HG02642 (cell line): Measurements from ENCODE around the gene MACROH2A1.

ENCODE experiments used
- ATAC-seq: cut with Tn5 transposase; IDR thresholded peaks from one replicate; pipeline ENCODE4 v1.9.1; 2021; ENCODE audit warnings: mild to moderate bottlenecking; ENCODE audit not compliant: unreplicated experiment, poor library complexity

MACROH2A1 gene

DNA sequence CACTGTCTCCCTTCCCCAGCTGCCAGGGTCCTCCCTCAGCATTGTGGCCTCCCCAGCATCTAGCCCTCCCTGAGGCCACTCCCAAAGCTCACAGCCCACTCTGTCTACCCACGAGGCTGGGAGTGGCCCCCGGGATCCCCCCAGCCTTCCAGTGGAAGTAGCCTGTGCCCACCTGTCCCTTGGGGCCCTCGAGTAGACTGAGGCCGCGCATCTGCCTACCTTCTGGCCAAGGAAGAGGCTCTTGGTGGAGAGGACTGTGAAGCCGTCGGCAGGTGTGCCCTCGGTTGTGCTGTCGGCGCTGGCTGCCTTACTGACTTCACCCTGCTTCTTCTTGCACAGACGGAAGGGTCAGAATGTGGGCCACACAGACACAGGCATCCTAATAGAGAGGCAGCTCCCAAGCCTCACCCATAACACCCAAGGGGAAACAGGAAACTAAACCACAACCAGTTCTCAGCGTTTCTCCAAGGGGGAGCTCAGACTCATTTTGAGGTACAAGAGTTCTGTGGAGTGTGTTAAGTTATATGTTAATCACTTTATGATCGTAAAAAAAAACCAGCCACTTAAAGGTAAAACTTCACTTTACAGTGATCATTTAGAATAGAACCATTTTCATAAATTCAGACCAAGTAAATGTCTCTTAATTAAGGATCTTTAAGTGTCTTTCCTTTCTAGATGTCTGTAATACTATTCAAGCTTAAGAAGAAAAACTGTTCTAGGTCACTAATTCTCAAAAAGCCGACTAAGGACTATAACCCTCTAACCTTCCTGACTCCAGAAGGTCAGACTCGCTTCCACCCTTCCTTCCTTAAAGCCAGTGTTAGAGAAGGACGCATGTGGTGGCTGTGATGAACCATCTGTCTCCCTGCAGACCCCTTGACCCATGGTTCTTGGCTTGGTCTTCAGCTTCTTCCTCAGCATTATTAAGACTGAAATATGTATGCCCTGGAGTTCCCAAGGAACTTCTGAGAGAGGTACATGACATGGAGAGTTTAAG, 38.5 kb downstream of the MACROH2A1 start:
- ATAC-seq = no peak

DNA sequence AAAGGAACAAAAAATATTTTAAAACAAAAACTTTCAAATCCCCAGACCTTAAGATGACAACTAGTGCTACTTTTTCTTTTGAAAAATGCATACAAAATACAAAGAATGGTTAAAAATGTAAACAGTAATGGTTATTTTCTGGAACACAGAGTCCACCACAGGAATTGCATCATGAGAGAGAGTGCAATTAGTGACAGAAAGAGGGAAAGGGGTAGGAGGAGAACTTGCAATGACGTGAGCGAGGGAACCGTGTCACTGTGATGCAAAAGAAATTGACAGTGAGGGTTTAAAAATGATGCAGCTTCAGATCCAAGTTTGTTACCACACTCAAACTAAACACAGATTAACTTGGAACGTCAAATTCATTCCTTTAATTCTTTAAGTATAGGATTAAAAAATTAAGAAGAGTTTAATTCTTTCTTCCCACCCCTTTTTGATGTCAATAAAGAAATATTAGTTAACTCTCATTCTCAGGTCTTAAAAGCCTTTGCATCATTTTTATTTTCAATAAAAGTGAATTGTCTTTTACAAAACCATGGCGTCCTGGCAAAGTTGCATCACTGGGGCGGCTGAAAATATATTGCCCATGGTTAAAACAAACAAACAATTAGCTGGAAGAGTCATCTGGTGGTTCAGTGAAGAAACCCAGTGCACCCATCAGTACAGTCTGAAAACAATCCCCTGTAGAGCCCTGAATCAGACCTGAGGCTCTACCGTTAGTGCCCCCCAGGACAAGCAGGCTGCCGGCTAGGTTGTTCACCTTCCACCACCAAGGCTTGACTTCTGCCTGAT, 39.5 kb downstream of the MACROH2A1 start:
- ATAC-seq = no peak

DNA sequence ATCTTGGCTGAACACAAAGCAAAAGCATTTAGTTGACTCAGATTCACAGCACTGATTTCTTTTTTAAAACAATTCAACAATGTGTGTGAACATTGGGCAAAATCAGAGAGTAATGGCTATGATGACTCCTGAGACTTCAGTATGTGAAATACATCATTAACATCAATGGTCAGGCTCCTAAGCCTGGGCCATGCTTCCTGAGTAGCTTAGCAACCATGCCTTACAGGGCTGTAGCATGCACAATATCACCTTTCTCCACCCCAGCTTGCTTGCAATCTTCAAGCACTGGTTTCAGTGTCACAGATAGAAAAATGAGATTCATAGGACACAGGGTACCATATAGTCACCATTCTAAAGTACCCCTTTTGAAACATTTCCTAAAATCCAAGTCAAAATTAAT, 41.3 kb downstream of the MACROH2A1 start:
- no peak for ATAC-seq

DNA sequence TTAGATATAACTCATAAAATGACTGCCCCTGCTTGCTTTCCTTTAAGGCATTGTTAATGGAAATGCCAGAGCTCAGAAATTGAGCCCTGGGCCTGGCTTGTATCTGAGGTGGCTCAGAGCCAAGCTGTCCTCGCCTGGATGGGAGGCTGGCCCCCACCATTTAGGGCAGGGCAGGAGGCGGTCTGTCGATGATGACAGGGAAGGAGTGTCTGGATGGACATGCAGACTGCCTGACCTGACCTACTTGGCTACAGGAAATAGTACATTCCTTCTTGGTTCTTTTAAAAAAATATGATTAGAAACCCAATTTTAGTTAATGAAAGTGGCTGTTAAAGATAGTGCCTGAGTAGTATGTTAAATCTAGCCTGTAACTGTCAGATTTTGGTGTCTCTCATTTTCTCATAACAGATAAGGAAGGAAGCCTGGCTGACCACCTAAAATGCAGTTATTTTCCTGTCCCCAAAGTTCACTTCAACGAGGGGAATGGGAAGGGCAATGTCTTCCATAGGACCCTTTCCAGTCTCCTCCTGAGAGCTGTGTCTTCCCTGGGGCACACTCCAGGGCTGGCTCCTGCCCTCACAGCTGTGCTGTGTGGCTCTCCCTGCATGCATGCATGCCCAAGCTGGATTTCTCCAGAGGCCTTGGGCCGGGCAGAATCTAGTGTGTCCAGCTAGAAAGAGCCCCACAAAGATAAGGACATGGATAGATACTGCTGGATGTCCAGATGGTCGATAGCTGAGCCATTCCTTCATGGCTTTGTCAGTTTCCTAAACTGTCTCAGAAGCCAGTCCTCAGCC, 42.3 kb downstream of the MACROH2A1 start:
- ATAC-seq = no peak

DNA sequence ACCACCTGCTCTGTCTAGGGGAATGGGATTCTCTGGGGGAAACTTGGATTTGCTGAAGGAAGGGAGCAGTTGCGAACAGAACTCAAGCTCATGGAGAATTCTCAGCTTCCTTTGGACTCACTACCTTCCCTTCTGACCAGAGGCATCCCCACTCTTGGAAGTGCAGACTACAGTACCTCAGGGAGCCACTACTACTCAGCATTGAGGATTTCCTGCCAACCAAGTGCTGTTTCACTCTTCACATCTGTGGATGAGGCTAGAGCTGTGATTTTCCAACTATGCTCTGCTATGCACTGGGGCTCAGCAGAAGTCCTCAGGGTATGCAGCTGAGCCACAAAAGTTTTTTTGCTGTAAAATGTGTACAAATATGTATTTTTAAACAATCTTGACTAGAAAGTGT, 43.9 kb downstream of the MACROH2A1 start:
- no peak for ATAC-seq

DNA sequence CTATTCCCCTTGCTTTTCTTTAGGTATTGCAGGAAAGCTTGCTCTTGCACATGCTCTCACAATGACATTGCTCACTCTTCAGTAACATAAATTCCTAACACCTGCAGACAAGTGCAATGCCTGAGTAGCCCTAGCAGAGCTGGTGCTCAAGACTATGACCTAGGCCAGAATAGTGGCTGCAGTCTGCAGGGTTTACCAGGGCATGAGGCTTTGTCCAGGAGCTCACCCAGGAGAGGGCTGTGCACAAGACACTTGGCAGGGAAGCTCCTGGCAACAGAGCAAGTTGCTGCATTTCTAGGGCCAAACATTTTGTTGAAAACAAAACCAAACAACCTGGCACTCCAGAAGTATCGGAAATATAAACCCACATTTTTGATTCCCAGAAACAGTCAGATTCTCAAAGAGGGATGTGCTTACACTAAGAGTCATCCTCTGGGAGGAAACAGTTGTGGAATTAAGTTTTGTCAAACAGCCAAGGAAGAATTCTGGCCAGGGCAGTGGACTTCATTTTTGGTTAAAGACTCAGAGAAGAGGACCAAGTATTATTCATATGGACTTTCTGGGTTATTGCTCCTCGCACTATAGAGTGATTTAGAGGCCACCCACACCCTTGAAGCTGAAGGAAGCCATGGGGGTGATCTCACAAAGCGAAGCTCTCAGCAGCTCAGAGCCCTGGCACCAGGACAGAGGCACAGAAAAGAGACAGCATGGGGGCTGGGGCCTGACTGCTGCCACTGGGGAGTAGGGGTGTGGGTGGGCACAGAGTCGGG, 44.9 kb downstream of the MACROH2A1 start:
- no peak for ATAC-seq

DNA sequence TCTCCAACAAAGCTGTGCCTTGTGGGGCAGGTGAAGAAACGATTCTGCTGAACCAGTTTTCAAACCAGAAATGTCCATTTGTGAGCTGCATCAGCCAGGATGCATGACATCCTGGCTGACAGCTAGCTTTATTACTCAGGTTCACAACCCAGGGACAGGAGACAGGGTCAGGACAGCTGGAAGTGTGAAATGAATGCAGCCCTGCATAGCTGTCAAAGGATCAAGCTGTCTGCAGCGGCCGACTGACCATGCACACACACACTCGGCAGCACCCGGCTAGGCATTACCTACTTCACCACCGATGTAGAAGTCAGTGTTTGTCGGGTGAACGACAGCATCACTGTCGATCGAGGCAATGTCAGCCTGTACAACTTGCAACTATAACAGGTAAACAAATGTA, 48.5 kb downstream of the MACROH2A1 start:
- no peak for ATAC-seq

DNA sequence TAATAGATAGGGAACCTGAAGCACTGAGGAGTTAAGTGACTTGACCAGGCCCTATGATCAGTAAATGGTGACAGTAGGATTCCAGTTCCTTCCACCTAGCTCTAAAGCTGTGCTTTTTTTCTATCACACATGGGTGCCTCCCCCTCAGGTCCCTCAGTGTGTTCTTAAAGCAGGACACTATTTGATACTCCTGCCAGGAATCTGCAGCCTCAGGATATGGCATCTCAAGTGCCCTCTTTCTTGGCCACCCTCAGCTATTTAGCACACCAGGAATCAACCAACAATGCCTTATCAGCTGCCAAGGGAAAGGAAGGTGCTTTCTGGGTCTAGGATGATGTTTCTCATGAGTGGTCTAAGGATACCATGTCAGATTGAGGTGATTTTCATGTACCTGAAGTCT, 49.1 kb downstream of the MACROH2A1 start:
- no peak for ATAC-seq

DNA sequence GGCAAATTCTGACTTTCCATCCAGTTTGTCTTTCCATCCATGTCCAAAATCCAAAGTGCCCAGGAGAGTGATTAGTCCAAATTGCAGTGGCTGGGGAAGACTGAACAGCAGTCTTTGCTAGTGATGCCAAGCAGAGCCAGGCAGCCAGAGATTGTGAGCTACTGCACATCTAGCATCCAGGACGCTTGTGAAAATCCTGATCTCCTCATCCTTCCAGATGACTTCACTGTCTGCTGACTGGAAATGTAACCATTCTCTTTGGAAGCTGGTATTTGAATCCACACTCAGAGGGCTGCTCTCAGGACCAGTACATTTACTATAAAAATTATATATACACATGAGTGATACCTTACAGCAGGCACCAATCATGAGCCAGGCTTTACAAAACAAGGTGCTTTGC, 49.6 kb downstream of the MACROH2A1 start:
- no peak for ATAC-seq

DNA sequence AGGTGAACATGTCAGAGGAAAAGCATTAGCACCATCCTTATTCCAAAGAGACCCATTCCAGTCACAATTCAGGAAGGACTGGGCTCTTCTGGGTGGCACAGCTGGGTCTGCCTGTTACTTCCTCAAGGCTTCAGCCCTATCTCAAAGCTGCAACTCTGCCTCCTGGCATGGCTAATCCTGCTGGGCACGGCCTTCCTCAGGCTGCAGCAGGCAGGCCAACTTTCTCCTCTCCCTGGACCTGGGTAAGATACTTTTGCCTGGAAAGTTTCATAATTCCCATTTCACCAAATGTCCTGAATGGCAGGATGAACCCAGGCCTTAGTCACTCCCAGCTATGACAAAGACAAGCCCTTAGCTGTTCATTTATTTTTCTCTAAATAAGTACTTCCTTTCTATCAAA, 50.1 kb downstream of the MACROH2A1 start:
- no peak for ATAC-seq

DNA sequence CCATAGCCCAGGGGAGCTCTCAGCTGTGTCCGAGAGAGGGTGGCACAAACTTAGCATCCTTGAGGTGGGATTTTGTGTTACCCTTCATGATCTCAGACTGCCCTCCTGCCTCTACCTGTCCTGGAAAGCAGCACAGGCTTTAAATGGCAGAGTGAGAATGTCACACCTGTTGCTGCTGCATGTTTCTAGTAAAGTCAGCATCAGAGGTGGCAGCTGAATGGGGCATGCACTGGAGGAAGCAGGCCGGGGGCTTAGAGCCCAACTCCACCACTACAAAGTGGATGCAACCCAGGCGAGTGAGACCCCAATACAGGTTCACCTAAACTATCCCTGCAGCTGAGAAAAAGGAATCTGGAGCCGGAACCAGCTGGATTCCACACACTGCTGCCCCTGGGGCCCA, 51.6 kb downstream of the MACROH2A1 start:
- ATAC-seq = no peak

DNA sequence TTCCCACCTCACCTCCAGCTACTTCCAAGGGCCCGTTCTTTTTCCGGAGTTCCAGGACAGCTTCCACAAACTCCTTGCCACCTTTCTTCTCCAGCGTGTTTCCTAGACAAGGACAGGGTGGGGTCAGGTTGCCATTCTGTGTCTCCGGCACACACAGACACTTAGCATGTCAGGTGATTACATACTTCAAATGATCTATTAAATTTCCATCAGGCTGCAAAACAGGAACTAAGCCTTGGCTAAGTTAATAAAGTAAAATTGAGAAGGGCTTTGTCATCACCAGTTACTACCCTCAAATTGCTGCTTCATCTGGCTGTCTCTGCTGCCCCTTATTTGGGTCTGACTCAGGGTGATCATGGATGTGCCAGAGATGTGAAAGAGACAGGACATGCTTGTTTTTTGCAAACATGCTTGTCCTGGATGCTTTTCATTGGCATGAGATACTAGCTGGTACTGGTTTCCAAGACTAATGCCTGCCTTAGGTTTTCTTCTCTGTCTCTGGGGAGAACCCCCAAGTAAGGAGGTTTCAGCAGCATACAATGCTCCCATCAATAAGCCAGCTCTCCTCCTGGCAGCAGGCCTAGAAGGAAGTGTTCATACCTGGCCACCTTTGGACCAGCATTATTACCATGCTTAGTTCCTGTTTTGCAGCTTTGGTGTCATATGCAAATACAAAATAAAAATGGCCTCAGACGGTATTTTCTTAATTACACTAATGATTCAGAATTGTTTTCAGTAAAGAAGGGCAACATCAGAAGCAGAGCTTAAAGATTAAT, 52.9 kb downstream of the MACROH2A1 start:
- no peak for ATAC-seq

DNA sequence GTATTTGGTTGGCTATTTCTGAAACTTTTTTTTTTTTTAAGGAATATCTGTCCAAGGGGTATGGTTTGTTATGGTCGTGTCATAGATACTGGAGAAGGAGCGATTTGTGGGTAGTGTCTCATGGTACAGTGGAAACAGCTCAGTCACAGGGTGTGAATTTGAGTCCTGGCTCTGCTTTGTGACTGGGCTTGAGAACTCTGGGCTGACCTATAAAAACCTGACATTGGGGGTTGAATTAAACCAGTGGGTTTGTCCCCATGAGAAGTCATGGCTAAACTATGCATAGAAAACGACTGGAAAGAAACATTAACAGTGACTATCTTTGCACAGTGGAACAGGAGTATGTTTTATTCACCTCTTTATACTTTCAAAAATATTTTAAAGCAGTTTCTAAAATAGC, 54.7 kb downstream of the MACROH2A1 start:
- ATAC-seq = no peak

DNA sequence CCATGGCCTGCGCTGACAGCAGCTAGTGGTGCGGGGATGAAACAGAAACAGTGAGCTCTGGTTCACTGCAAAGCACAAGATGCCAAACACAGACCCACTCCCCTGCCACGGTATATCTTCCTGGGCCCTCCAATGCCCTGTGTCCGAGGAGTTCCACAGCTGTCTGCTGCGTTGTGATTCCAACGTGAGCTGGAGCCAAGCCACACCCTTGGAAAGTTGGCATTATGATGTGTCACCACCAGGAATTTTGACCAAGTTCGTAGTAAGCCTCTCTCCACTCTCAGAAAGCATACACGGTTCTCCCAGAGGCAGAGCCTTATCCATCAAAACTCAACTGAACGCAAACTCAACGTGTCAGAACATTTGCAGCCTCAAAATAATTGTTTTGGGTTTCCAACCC, 55.6 kb downstream of the MACROH2A1 start:
- no peak for ATAC-seq

DNA sequence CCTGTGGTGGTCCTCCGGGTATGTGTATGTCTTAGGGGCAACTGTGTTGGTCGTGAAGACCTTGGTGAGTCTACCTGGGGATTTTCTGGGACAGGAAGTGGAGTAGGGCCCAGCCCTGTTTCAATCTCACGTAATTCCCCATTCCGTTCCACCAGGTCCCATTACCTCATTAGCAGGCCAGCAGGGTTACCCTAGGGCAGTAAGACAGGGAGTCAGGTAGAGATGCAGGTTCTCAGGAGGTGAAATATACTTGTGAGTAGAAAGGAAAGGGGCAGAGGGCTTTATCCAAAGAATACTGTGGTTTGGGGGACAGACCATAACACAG, 56.5 kb downstream of the MACROH2A1 start:
- ATAC-seq = no peak

DNA sequence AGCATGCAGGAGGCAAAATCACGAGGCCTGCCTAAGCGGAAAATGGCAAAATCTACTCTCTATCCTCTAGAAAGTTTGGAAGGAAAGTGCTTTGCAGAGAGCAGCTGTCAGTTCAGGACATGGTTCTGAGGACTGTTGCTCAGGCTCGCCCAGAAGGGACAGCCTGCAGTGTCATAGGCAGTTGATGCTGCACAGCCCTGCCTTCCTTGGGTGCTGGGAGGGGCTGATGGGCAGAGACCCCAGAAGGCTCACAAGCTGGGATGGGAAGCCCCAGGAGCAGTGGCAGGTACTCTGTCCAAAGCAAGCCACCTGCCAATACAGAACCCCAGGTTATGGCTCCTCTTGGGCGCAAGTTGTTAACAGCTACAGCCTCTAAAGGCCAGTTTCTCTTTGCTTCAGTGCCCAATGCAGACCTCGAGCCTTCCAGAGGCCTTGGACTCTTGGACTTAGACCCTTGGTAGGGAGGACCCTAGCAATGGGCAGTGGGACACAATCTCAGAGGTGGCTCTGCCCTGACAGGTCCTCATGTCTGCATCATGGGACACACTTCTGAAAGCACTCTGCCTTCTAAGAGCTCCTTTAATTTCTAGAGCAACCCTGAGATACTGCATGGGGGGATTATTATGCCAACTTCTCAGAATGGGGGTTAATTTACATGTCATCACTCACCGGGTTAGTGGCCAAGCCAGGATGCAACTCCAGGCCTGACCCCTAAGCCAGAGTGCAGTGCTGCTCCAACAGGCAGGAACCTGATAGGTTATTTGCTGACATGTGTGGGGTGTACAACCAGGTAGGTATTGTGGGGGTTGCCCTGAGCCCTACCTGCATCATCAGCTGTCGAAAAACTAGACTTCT, 57.1 kb downstream of the MACROH2A1 start:
- ATAC-seq = no peak

DNA sequence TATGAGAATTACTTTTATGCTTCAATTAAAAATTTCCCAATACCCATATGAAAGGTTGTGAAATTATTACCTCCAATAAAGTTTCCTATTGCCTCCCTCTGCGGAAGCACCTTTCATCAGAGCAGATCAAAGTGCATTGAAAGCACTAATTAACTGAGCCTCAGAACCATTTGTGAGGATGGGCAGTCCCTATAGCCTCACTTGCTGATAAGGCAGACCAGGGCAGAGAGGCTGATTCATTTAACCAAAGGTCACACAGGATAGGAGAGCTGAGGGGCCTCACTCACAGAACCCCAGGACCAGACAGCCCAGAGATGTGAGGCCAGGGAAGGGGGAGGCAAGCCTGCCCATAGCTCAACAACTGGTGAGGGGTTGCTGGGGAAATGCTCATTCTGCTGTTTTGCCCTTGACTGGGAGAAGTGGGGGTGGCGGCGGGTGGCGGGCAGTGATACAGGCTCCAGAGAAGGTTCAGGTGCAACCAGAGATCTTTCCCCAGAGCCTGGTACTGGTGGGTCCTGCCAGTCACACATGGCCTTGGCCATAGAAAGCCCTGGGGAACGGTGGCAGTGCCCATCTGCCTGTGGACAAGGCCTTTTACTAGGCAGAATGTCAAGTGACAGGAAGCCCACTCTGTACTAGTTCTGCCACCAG, 57.9 kb downstream of the MACROH2A1 start:
- no peak for ATAC-seq

DNA sequence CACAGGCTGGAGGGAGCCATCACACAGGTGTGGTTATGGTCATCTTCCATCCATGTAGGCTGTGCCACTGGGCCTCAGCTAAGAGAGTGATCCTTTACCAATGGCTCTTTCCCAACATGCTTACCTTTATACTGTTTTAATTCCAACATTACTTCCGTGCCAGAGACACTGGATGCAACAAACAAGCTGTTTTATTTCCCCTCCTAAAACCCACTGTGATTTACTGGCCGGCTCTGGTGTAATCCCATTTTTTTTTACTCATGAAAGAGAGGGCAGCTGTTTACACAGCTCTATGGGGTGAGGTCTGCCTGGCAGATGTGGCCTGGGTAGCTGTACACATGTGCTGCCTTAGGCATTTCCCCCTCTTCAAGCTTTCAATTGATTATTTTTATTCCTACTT, 58.5 kb downstream of the MACROH2A1 start:
- ATAC-seq = no peak
